GM12872 (cell line): ENCODE data around the gene EXOSC7.
A peak's percentile ranks its signal among the peaks of the same experiment; 100 is the strongest.

Source experiments
- CTCF ChIP-seq: IDR thresholded peaks from 3 replicates; pipeline ENCODE4 v1.5.1; 2011; ENCODE audit warnings: low read depth, mild to moderate bottlenecking, low read length, moderate library complexity; ENCODE audit not compliant: insufficient read depth

Gene EXOSC7

GRCh38 chr3:45035441-45036301 is 59.6 kb downstream of the EXOSC7 start:
- TF ChIP-seq CTCF: 0 out of 3 replicates have a peak, but pooled peaks have one; percentile 2

- peak; percentile 94 for TF ChIP-seq CTCF
Observed at GRCh38 chr3:45037720-45038455, 61.8 kb downstream of the EXOSC7 start.

- no peak for TF ChIP-seq CTCF
Observed at GRCh38 chr3:45041666-45042065, 65.6 kb downstream of the EXOSC7 start.

DNA sequence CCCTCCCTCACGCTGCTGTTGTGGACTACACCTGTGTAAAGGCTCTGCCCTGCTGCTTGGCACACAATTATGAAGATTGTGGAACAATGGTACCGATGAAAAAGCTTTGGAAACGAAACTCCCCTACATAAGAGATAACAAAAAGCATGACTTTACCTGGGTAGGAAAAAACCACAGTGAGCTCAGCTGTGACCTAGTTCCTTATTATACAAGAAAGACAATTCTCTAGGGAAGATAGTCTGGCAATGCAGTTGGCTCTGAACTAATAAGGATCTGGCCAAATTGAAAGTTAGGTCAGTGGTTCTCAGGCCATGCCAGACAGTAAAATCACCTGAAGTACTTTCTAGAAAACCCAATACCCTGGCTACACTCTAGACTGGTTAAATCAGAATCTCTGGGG is 66.1 kb downstream of the EXOSC7 start:
- TF ChIP-seq CTCF: no peak

DNA sequence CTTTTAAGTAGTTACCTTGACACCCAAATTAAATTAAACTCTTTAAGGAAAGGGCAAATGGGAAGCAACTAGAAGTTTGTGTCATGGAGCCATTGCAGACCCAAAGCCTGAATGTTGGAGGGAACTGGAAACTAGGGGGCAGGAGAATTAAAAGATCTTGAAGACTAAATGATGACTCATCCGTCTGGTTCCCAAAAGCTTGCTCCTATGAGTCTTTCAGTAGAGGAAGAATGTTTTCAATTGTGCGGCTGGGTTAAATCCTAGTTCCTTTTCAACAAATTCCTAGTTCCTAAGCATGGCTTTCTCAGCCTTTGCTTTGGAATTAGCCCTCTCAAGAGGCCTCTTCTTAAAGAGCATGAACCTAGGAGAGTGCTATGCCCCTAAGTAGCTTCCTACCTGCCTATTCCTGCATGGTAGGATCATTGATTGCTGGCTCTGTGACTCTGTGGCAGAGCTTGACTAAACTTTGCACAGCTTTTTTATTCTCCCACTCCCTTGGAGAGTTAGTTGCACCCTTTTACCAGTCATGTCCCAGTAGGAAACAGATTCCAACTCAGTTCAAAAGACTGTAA is 67.8 kb downstream of the EXOSC7 start:
- no peak for TF ChIP-seq CTCF

GRCh38 chr3:45048244-45048643 is 72.2 kb downstream of the EXOSC7 start:
- TF ChIP-seq CTCF: no peak

GRCh38 chr3:45049807-45050206 is 73.8 kb downstream of the EXOSC7 start:
- TF ChIP-seq CTCF: no peak
